Measurements from ENCODE around the gene OR5C1. TPM values are rescaled to one million over a fixed set of nuclear protein-coding genes. Genes with fewer than 3 reads are reported as not detected.
"Not testable (repeated sequence)": the region's sequence is repeated elsewhere in the genome, so short reads cannot be mapped to it uniquely, and the experiment has no call there.

The OR5C1 gene
- total and polyA plus RNA-seq, 8 donors = not detected

DNA sequence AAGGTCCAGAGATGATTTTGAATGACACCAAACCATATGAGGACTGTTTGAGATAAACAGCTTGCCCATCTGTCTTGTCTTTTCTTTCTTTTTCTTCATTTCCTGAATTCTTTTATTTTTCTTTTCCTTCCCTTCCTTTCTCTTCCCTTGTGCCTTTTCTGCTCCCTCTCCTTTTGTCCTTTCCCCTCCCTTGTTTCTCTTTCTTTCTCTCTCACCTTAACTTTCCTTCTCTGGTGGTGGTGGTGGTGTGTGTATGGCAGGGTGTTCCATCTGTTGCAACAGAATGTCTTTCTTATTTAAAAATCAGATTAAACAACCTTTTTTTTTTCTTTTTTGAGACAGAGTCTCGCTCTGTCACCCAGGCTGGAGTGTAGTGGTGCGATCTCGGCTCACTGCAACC lies 43.5 kb downstream of the OR5C1 start:
- TF ChIP-seq, protein P1, sequence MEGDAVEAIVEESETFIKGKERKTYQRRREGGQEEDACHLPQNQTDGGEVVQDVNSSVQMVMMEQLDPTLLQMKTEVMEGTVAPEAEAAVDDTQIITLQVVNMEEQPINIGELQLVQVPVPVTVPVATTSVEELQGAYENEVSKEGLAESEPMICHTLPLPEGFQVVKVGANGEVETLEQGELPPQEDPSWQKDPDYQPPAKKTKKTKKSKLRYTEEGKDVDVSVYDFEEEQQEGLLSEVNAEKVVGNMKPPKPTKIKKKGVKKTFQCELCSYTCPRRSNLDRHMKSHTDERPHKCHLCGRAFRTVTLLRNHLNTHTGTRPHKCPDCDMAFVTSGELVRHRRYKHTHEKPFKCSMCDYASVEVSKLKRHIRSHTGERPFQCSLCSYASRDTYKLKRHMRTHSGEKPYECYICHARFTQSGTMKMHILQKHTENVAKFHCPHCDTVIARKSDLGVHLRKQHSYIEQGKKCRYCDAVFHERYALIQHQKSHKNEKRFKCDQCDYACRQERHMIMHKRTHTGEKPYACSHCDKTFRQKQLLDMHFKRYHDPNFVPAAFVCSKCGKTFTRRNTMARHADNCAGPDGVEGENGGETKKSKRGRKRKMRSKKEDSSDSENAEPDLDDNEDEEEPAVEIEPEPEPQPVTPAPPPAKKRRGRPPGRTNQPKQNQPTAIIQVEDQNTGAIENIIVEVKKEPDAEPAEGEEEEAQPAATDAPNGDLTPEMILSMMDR (IDR thresholded peaks at IDR 0.05) = no peak
- 76 to 85% methylated on average over 3 of the region's 3 CpGs for WGBS, 2 donors
- FAIRE-seq = no peak
- peaks cover 2 to 6% (median 4%) of the 10 kb centered on the region in 3 donors for H3K4me1 ChIP-seq
- no peaks in the 10 kb centered on the region for H3K27me3 ChIP-seq
- H3K27ac ChIP-seq = no peak overlapping the region
- no peak for DNase-seq
- H3K9me3 ChIP-seq = no peaks in the 10 kb centered on the region
- intact Hi-C loops (cut with DNase I) = no loop called here
- no peak overlapping the region for H3K4me3 ChIP-seq
- no peaks in the 10 kb centered on the region for H3K36me3 ChIP-seq
- no peak for ATAC-seq

DNA sequence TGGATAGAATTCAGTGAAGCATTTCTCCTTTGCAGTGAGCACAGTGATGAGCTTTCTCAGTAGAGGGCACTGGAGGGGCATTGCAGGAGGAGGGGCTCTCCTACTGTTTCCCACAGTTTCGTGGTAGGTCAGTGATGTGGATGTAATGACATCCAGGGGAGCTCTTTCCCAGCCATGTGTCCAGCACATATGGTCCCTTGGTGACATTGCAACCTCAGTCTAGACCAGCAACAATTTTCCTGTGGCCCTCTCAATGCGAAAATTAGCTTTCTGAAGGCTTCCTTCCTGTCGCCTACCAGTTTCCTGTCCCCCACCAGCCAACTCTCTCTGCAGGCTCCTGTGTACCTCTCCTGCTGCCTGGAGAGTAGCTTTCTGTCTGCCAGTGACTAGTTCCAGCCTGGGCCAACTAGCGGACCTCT lies 46.6 kb downstream of the OR5C1 start:
- Histone ChIP-seq H3K4me1 (no peaks in the 10 kb centered on the region), H3K36me3 (no peaks in the 10 kb centered on the region), H3K27me3 (no peaks in the 10 kb centered on the region), H3K4me3 (no peak overlapping the region), H3K9me3 (no peaks in the 10 kb centered on the region), H3K27ac (no peak overlapping the region)
- TF ChIP-seq, protein P1 (IDR thresholded peaks at IDR 0.05) = no peak
- DNase-seq (no peak), FAIRE-seq (no peak), ATAC-seq (no peak)
- intact Hi-C loops (cut with DNase I) = no loop called here
- 59 to 75% methylated on average over 4 of the region's 4 CpGs for WGBS, 2 donors

DNA sequence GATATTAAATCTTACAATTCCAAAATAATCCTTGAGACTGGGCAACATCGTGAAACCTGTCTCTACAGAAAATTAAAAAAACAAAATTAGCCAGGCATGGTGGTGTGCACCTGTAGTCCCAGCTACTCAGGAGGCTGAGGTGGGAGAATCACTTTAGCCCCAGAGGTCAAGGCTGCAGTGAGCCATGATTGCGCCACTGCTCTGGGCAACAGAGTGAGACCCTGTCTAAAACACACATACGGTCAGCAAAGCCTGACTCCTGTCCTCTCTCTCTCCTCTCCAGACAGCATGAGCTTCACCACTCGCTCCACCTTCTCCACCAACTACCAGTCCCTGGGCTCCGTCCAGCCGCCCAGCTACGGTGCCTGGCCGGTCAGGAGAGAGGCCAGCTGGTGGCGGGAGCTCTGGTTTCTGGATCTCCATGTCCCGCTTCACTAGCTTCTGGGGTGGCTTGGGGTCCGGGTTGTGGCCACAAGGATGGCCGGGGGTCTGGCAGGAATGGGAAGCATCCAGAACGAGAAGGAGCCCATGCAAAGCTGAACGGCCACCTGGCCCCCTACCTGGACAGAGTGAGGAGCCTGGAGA lies 48.6 kb downstream of the OR5C1 start:
- WGBS, 2 donors = 87 to 92% methylated on average over 14 of the region's 14 CpGs

DNA sequence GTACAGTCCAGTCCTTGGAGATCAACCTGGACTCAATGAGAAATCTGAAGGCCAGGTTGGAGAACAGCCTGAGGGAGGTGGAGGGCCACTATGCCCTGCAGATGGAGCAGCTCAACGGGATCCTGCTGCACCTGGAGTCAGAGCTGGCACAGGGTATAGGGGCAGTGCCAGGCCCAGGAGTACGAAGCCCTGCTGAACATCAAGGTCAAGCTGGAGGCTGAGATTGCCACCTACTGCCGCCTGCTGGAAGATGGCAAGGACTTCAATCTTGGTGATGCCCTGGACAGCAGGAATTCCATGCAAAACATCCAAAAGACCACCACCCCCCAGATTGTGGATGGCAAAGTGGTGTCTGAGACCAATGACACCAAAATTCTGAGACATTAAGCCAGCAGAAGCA lies 49.7 kb downstream of the OR5C1 start:
- intact Hi-C loops (cut with DNase I); H3K4me3 ChIP-seq; H3K27ac ChIP-seq; H3K36me3 ChIP-seq; H3K27me3 ChIP-seq; FAIRE-seq; H3K9me3 ChIP-seq; H3K4me1 ChIP-seq: not testable (repeated sequence)
- ATAC-seq (peak in 2 of 4 donors; percentile 34 to 56), DNase-seq (peak in 4 of 6 donors; percentile 21 to 69 (median 36))
- 21 to 26% methylated on average over 3 of the region's 3 CpGs for WGBS, 2 donors

More for the DNA sequence above, 48.6 kb downstream of the OR5C1 start:
- FAIRE-seq (no peak), DNase-seq (peak in 1 of 6 donors; percentile 56), ATAC-seq (no peak)
- Histone ChIP-seq H3K4me3 (no peak overlapping the region), H3K27ac (no peak overlapping the region), H3K4me1 (no peaks in the 10 kb centered on the region), H3K9me3 (no peaks in the 10 kb centered on the region), H3K27me3 (no peaks in the 10 kb centered on the region), H3K36me3 (no peaks in the 10 kb centered on the region)
- intact Hi-C loops (cut with DNase I) = no loop called here
- TF ChIP-seq, protein P1 (IDR thresholded peaks at IDR 0.05) = no peak

Other genes starting within 250 kb of the OR5C1 start
- gene OR1N2, start 235.8 kb upstream of the OR5C1 start, total RNA-seq = not detected
- gene OR1N2, start 235.8 kb upstream of the OR5C1 start, polyA plus RNA-seq = not detected
- under 1 TPM in 1 of 6 donors, not detected in 5; 0.09 TPM for gene OR1L8, start 205.5 kb upstream of the OR5C1 start, total RNA-seq
- under 1 TPM in 1 of 2 donors, not detected in 1; 0.05 TPM for gene OR1L8, start 205.5 kb upstream of the OR5C1 start, polyA plus RNA-seq
- not detected for gene OR1Q1, start 174.2 kb upstream of the OR5C1 start, total RNA-seq
- not detected for gene OR1Q1, start 174.2 kb upstream of the OR5C1 start, polyA plus RNA-seq
- gene OR1B1, start 131.3 kb upstream of the OR5C1 start, total RNA-seq = under 1 TPM in 1 of 6 donors, not detected in 5; 0.19 TPM
- gene OR1B1, start 131.3 kb upstream of the OR5C1 start, polyA plus RNA-seq = not detected
- gene OR1L1, start 127.2 kb upstream of the OR5C1 start, total RNA-seq = not detected
- gene OR1L1, start 127.2 kb upstream of the OR5C1 start, polyA plus RNA-seq = not detected
- not detected for gene OR1L3, start 113.8 kb upstream of the OR5C1 start, total RNA-seq
- gene OR1L3, start 113.8 kb upstream of the OR5C1 start, polyA plus RNA-seq = not detected
- gene OR1L4, start 64.9 kb upstream of the OR5C1 start, total RNA-seq = not detected
- gene OR1L4, start 64.9 kb upstream of the OR5C1 start, polyA plus RNA-seq = not detected
- not detected for gene OR1L6, start 46.6 kb upstream of the OR5C1 start, total RNA-seq
- not detected for gene OR1L6, start 46.6 kb upstream of the OR5C1 start, polyA plus RNA-seq
- not detected for gene OR1K1, start 11.2 kb downstream of the OR5C1 start, total RNA-seq
- not detected for gene OR1K1, start 11.2 kb downstream of the OR5C1 start, polyA plus RNA-seq
- 10 to 100 TPM in 1 of 6 donors, 1 to 10 TPM in 5; 3.0 to 10.9 (median 6.0) TPM for gene PDCL, start 39.7 kb downstream of the OR5C1 start, total RNA-seq
- gene PDCL, start 39.7 kb downstream of the OR5C1 start, polyA plus RNA-seq = 1 to 10 TPM; 3.6 to 6.6 TPM
- gene RC3H2, start 116.4 kb downstream of the OR5C1 start, total RNA-seq = 10 to 100 TPM; 10.9 to 18.7 (median 12.9) TPM
- 1 to 10 TPM; 4.1 to 5.4 TPM for gene RC3H2, start 116.4 kb downstream of the OR5C1 start, polyA plus RNA-seq
- gene ZBTB6, start 124.4 kb downstream of the OR5C1 start, total RNA-seq = 1 to 10 TPM; 2.2 to 5.3 (median 3.2) TPM
- gene ZBTB6, start 124.4 kb downstream of the OR5C1 start, polyA plus RNA-seq = 1 to 10 TPM in 1 of 2 donors, under 1 TPM in 1; 0.87 to 3.4 TPM
- gene ZBTB26, start 142.6 kb downstream of the OR5C1 start, total RNA-seq = 1 to 10 TPM; 2.3 to 5.3 (median 3.1) TPM
- gene ZBTB26, start 142.6 kb downstream of the OR5C1 start, polyA plus RNA-seq = 1 to 10 TPM; 1.5 to 3.5 TPM
- gene RABGAP1, start 152.1 kb downstream of the OR5C1 start, total RNA-seq = 10 to 100 TPM; 19.4 to 35.2 (median 20.6) TPM
- gene RABGAP1, start 152.1 kb downstream of the OR5C1 start, polyA plus RNA-seq = 10 to 100 TPM in 1 of 2 donors, 1 to 10 TPM in 1; 7.6 to 11.7 TPM
- gene GPR21, start 244.7 kb downstream of the OR5C1 start, total RNA-seq = under 1 TPM in 4 of 6 donors, not detected in 2; 0.16 to 0.97 (median 0.65) TPM
- gene GPR21, start 244.7 kb downstream of the OR5C1 start, polyA plus RNA-seq = under 1 TPM in 1 of 2 donors, not detected in 1; 0.23 TPM

All from pancreas (tissue), 10 donors.